ENCODE measurements around the gene CHSY1. TPM values are rescaled to one million over a fixed set of nuclear protein-coding genes. Genes with fewer than 3 reads are reported as not detected.

The CHSY1 gene
- total RNA-seq, 6 experiments from 2014 or later = 29.2 to 44.2 (median 40.0) TPM

GRCh38 chr15:101277943-101278564, 26.2 kb upstream of the CHSY1 start:
- Mint-ChIP-seq H3K27me3 (ENCODE audit: insufficient read depth) (no peaks in the 10 kb centered on the region; the same call in 1 of the 2 replicates), H3K9me3 (no peaks in the 10 kb centered on the region), H3K4me3 (peak overlapping the region; percentile 98), H3K27ac (peak overlapping the region; percentile 79), H3K4me1 (ENCODE audit: low read depth) (peaks cover 20% of the 10 kb centered on the region), H3K36me3 (ENCODE audit: low read depth) (peaks cover 47% of the 10 kb centered on the region)
- no peak for TF ChIP-seq CTCF (IDR thresholded peaks at IDR 0.05)
- no peak for DNase-seq

- Mint-ChIP-seq H3K36me3 (ENCODE audit: low read depth) (peaks cover 46% of the 10 kb centered on the region), H3K4me1 (ENCODE audit: low read depth) (peaks cover 20% of the 10 kb centered on the region), H3K9me3 (no peaks in the 10 kb centered on the region), H3K27me3 (ENCODE audit: insufficient read depth) (no peaks in the 10 kb centered on the region; the same call in 1 of the 2 replicates), H3K4me3 (peak within 1 kb of the TSS; percentile 98), H3K27ac (peak within 1 kb of the TSS; percentile 96)
- TF ChIP-seq CTCF (IDR thresholded peaks at IDR 0.05) = no peak
- DNase-seq = peak; percentile 72
Observed at GRCh38 chr15:101277038-101277822, 25.4 kb upstream of the CHSY1 start, which contains the start of gene SELENOS. TSS of gene SELENOS (minus strand) at chr15:101277485. CDS start at chr15:101277417, 68 bp downstream.

- no peak for DNase-seq
- Mint-ChIP-seq H3K36me3 (ENCODE audit: low read depth) (peaks cover 50% of the 10 kb centered on the region), H3K27ac (peak overlapping the region; percentile 96), H3K27me3 (ENCODE audit: insufficient read depth) (no peaks in the 10 kb centered on the region; the same call in 1 of the 2 replicates), H3K4me1 (ENCODE audit: low read depth) (peaks cover 20% of the 10 kb centered on the region), H3K9me3 (no peaks in the 10 kb centered on the region), H3K4me3 (peak overlapping the region; percentile 98)
- TF ChIP-seq CTCF (IDR thresholded peaks at IDR 0.05) = peak; percentile 73
Observed at GRCh38 chr15:101276501-101277037, 24.7 kb upstream of the CHSY1 start.

- peaks cover 20% of the 10 kb centered on the region for H3K4me1 Mint-ChIP-seq (ENCODE audit: low read depth)
- no peak overlapping the region for H3K4me3 Mint-ChIP-seq
- no peak for TF ChIP-seq CTCF (IDR thresholded peaks at IDR 0.05)
- no peaks in the 10 kb centered on the region for H3K9me3 Mint-ChIP-seq
- no peak overlapping the region for H3K27ac Mint-ChIP-seq
- H3K36me3 Mint-ChIP-seq (ENCODE audit: low read depth) = peaks cover 55% of the 10 kb centered on the region
- no peaks in the 10 kb centered on the region; the same call in 1 of the 2 replicates for H3K27me3 Mint-ChIP-seq (ENCODE audit: insufficient read depth)
- DNase-seq = no peak
Observed at GRCh38 chr15:101275018-101275417, 23.2 kb upstream of the CHSY1 start.

DNA sequence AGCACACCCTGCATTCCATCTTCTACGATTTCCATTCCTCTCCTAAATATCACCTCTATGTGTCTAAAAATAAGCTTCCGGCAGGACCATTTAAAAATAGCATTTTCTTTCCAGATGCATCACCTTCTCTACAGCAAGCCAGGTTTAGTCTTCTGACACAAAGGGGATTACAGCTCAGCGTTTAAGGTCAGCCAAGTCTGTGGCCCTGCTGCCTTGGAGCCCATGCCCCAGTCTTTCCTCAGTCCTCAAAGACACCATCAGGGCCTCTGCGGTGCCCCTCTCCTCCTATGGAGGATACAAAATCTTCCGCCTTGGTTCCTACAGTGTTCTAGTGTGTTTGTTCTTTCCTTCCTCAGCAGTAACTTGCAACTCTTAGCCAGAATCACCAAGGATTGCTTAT, 21.7 kb upstream of the CHSY1 start:
- Mint-ChIP-seq H3K9me3 (no peaks in the 10 kb centered on the region), H3K27ac (no peak overlapping the region), H3K36me3 (ENCODE audit: low read depth) (peaks cover 68% of the 10 kb centered on the region), H3K4me1 (ENCODE audit: low read depth) (peaks cover 30% of the 10 kb centered on the region), H3K4me3 (no peak overlapping the region), H3K27me3 (ENCODE audit: insufficient read depth) (no peaks in the 10 kb centered on the region; the same call in 1 of the 2 replicates)
- TF ChIP-seq CTCF (IDR thresholded peaks at IDR 0.05) = no peak
- DNase-seq = no peak

All from HFFc6 (cell line).